HG02571 (cell line): ENCODE data around the gene GPR143.

ENCODE experiments used
- ATAC-seq: cut with Tn5 transposase; IDR thresholded peaks from one replicate; pipeline ENCODE4 v1.9.1; 2021; ENCODE audit warnings: mild to moderate bottlenecking, moderate library complexity; ENCODE audit not compliant: unreplicated experiment

Gene GPR143

GRCh38 chrX:9676306-9676705 lies 89.3 kb downstream of the GPR143 start:
- no peak for ATAC-seq
